Skin epidermis (tissue), 12 donors: ENCODE data around the gene PAK1.
A peak's percentile ranks its signal among the peaks of the same experiment; 100 is the strongest.

Source experiments
- H3K27ac ChIP-seq, 21 experiments: fragments of 200-600 bp; sonication (generic) in 11 of 21; one replicate each; pipeline ENCODE4 v1.5.0; 2020; ENCODE audit warnings: mild to moderate bottlenecking in 3 of 21, inconsistent platforms in 2 of 21, moderate library complexity in 2 of 21
- H3K4me3 ChIP-seq, 7 experiments: fragments of 200-600 bp; sonication (generic) in 2 of 7; one replicate each; pipeline ENCODE4 v1.5.0; 2020; ENCODE audit warnings: inconsistent platforms in 2 of 7, mild to moderate bottlenecking in 2 of 7, moderate library complexity in 1 of 7

The PAK1 gene

GRCh38 chr11:77442394-77443053 lies 31.4 kb downstream of the PAK1 start:
- Histone ChIP-seq H3K27ac (no peak overlapping the region), H3K4me3 (no peak overlapping the region)

GRCh38 chr11:77441426-77441825 lies 32.5 kb downstream of the PAK1 start:
- H3K27ac ChIP-seq, result no peak overlapping the region
- H3K4me3 ChIP-seq, result no peak overlapping the region

DNA sequence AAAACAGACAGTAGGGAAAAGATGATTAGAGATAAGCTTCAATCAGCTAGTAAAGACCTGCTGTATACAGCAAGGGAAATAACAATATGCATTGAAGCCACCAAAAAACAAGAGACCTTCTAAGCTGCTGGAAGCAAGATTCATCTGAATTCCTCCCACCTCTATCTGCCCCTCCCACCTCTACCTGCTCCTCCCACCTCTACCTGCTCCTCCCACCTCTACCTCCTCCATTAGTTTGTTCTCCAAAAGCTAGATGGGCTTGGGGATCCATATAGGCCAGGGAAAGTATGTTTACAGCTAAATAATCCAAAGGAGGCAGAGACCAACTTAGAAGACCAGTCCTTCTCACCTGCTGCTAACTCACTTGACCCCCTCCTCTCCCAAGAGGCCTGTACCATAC lies 33.2 kb downstream of the PAK1 start:
- no peak overlapping the region for H3K4me3 ChIP-seq
- no peak overlapping the region for H3K27ac ChIP-seq

GRCh38 chr11:77438487-77438886 lies 35.4 kb downstream of the PAK1 start:
- H3K27ac ChIP-seq, result no peak overlapping the region
- no peak overlapping the region for H3K4me3 ChIP-seq

GRCh38 chr11:77436969-77437368 lies 36.9 kb downstream of the PAK1 start:
- no peak overlapping the region for H3K27ac ChIP-seq
- no peak overlapping the region for H3K4me3 ChIP-seq

GRCh38 chr11:77436506-77436905 lies 37.4 kb downstream of the PAK1 start:
- Histone ChIP-seq H3K4me3 (no peak overlapping the region), H3K27ac (no peak overlapping the region)

- no peak overlapping the region for H3K27ac ChIP-seq
- no peak overlapping the region for H3K4me3 ChIP-seq
Observed at GRCh38 chr11:77435972-77436371, 37.9 kb downstream of the PAK1 start.

GRCh38 chr11:77431813-77432212 lies 42.1 kb downstream of the PAK1 start:
- Histone ChIP-seq H3K27ac (no peak overlapping the region), H3K4me3 (no peak overlapping the region)

- no peak overlapping the region for H3K4me3 ChIP-seq
Observed at GRCh38 chr11:77428598-77428997, 45.3 kb downstream of the PAK1 start.

GRCh38 chr11:77425346-77425745 lies 48.5 kb downstream of the PAK1 start:
- Histone ChIP-seq H3K4me3 (no peak overlapping the region), H3K27ac (no peak overlapping the region)

More at GRCh38 chr11:77428598-77428997, 45.3 kb downstream of the PAK1 start:
- no peak overlapping the region for H3K27ac ChIP-seq

DNA sequence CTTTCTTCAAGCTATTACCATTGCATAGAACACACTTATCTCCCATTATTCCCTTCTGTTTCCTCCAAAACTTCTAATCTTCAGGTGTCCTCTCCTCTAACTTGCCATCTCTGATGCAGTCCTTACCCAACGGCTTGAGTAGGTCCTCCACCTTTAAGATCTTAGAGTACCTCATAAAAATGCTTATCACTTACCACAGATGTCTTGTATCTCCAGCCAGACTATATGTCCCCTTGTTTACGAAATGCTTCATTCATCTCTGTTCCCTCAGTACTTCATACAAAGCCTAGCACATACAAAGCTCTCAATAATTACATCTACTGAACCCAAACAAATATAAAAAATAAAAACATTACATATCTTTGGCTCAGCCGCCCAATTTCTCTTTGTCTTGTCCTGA lies 49.2 kb downstream of the PAK1 start:
- Histone ChIP-seq H3K4me3 (no peak overlapping the region), H3K27ac (no peak overlapping the region)

GRCh38 chr11:77423624-77424023 lies 50.3 kb downstream of the PAK1 start:
- no peak overlapping the region for H3K4me3 ChIP-seq
- H3K27ac ChIP-seq, result no peak overlapping the region

GRCh38 chr11:77422687-77423086 lies 51.2 kb downstream of the PAK1 start:
- Histone ChIP-seq H3K27ac (no peak overlapping the region), H3K4me3 (no peak overlapping the region)

DNA sequence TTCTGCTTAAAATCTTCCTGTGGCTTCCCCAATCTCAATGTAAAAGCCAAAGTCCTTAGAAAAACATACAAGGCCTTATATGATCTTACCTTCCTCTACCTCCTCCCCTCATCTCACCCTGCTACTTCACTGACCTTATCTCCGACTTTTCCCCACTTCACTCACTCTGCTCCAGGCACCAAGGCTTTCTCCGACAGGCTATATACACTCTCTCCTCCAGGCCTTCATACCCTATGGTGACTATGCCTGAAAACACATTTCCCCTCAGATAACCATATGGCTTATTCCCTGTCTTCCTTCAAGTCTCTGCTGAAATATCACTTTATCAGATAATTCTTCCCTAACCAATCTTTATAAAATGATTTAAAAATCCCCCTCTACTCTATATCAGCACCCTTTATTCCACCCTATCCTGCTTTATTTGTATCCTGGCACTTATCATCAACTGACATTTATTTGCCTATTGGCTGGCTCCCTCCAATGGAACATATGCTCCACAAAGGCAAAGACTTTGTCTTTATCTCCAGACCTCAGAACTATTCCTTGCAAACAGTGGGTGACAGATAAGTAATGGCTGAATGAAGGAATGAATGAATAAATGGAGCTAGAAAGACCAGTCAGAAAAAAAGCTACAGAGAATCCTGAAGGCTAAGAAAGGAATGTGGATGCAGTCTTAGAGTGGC lies 52.7 kb downstream of the PAK1 start:
- Histone ChIP-seq H3K27ac (no peak overlapping the region), H3K4me3 (no peak overlapping the region)

- H3K27ac ChIP-seq, result no peak overlapping the region
Observed at GRCh38 chr11:77418971-77419597, 54.8 kb downstream of the PAK1 start.

DNA sequence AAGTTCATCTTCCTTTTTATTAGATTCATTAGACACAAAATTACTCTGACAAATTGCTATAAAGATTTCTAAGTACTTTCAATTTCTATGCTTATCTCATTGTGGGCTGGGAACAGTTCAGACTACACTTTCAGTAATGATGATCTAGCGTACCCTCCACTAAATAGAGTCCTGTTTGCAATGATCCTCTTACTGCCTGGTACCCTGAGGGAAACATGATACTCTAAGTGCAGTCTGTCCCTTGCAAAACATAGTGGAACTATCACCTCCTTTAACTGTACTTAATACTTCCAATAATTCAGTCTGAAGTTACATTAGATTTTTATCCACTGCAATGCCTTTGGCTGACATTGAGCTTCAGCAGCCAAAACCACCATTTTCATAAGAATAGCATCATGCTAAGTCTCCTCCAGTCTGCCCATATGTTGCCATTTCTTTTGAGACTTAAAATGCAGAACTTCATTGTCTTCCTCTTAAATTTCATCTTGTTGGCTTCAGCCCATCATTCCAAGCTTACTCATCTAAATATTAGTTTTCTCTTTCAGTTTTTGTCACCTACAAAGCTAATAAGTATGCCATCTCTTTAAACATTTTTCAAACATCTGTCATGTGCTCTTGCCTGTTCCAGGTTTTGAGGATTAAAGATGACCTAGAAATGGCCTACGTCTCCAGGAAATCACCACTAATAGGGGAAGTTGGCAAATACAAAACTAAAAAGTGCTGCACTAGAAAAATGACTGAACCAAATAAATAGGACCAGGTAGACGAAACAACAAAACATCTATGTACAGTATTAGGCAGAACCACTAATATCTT lies 55.5 kb downstream of the PAK1 start:
- H3K4me3 ChIP-seq, result no peak overlapping the region
- H3K27ac ChIP-seq, result no peak overlapping the region

More at GRCh38 chr11:77418971-77419597, 54.8 kb downstream of the PAK1 start:
- no peak overlapping the region for H3K4me3 ChIP-seq

GRCh38 chr11:77416357-77416756 lies 57.5 kb downstream of the PAK1 start:
- Histone ChIP-seq H3K27ac (no peak overlapping the region), H3K4me3 (no peak overlapping the region)

- Histone ChIP-seq H3K27ac (no peak overlapping the region), H3K4me3 (no peak overlapping the region)
Observed at GRCh38 chr11:77413850-77414460, 59.9 kb downstream of the PAK1 start.

GRCh38 chr11:77412814-77413213 lies 61.1 kb downstream of the PAK1 start:
- peak overlapping the region in 1 of 21 experiments; percentile 78 for H3K27ac ChIP-seq
- H3K4me3 ChIP-seq, result no peak overlapping the region
